AG04449 (cell line): ENCODE data around the gene TNFRSF1A.

ENCODE experiments used
- CTCF ChIA-PET: fragments of 350-600 bp; formaldehyde crosslinking; extraction: SDS; loops from one replicate; lab custom pipeline; 2021; ENCODE audit warnings: antibody characterized with exemption; lab: Yijun Ruan, JAX
- POLR2A ChIA-PET: fragments of 400-600, 350-600 bp; formaldehyde crosslinking; extraction: SDS; loops from one replicate; lab custom pipeline; 2020; ENCODE audit warnings: antibody characterized with exemption, inconsistent platforms; lab: Yijun Ruan, JAX
- DNase-seq: peaks from one replicate; pipeline ENCODE4 v3.0.0-alpha.2; 2010; ENCODE audit warnings: low read depth, low spot score
- H3K4me3 ChIP-seq: 2 replicates; pipeline ENCODE4 v1.5.1; 2011; ENCODE audit warnings: low read depth, mild to moderate bottlenecking, control low read depth, low read length
- CTCF ChIP-seq: IDR thresholded peaks from one replicate; pipeline ENCODE4 v1.5.1; 2011; ENCODE audit warnings: mild to moderate bottlenecking, moderate library complexity, low read length, control low read depth, inconsistent platforms; ENCODE audit not compliant: insufficient read depth; ENCODE audit errors: missing control alignments

TNFRSF1A gene

GRCh38 chr12:6370576-6370935, 28.7 kb upstream of the TNFRSF1A start:
- POLR2A ChIA-PET = no interaction called here

GRCh38 chr12:6369916-6370575, 28.2 kb upstream of the TNFRSF1A start:
- no peak for DNase-seq
- TF ChIP-seq CTCF = no peak
- no peak overlapping the region for H3K4me3 ChIP-seq
- ChIA-PET CTCF (interaction anchor here (1.0 kb wide), 1 partner anchor 53 kb away, joined by 4 read pairs; no protein-coding TSS in a partner anchor), POLR2A (no interaction called here)

More at GRCh38 chr12:6370576-6370935, 28.7 kb upstream of the TNFRSF1A start:
- TF ChIP-seq CTCF = no peak
- CTCF ChIA-PET = interaction anchor here (1.0 kb wide), 1 partner anchor 53 kb away, joined by 4 read pairs; no protein-coding TSS in a partner anchor
- no peak overlapping the region for H3K4me3 ChIP-seq
- DNase-seq = no peak

- no peak for TF ChIP-seq CTCF
- ChIA-PET POLR2A (no interaction called here), CTCF (interaction anchor here (1.2 to 1.3 kb wide), 3 partner anchors 10 to 24 kb away, joined by 3 to 4 read pairs (median 4); no protein-coding TSS in a partner anchor)
- H3K4me3 ChIP-seq = no peak overlapping the region
- no peak for DNase-seq
Observed at GRCh38 chr12:6368906-6369525, 27.1 kb upstream of the TNFRSF1A start.

- no peak overlapping the region for H3K4me3 ChIP-seq
- TF ChIP-seq CTCF = no peak
- ChIA-PET CTCF (interaction anchor here (1.0 to 1.3 kb wide), 5 partner anchors 11 to 42 kb away, joined by 3 to 5 read pairs (median 4); no protein-coding TSS in a partner anchor), POLR2A (interaction anchor here (0.8 to 1.5 kb wide), 2 partner anchors 23 to 103 kb away, joined by 3 to 4 read pairs; partner anchors contain the start of gene VAMP1)
- DNase-seq = no peak
Observed at GRCh38 chr12:6367969-6368892, 26.4 kb upstream of the TNFRSF1A start.

- no peak overlapping the region for H3K4me3 ChIP-seq
- DNase-seq = no peak
- ChIA-PET POLR2A (interaction anchor here (0.7 to 1.5 kb wide), 3 partner anchors 22 to 104 kb away, joined by 3 to 4 read pairs (median 4); partner anchors contain the start of gene VAMP1), CTCF (interaction anchor here (1.0 to 1.6 kb wide), 7 partner anchors 11 to 41 kb away, joined by 3 to 5 read pairs (median 4); no protein-coding TSS in a partner anchor)
- no peak for TF ChIP-seq CTCF
Observed at GRCh38 chr12:6367065-6367968, 25.4 kb upstream of the TNFRSF1A start.
